GM13976 (cell line): ENCODE results near the gene LCP2.

Experiments
- DNase-seq: peaks from one replicate; pipeline ENCODE4 v3.0.0; 2012; ENCODE audit warnings: low spot score
- CTCF ChIP-seq: IDR thresholded peaks from 2 replicates; pipeline ENCODE4 v1.5.1; 2012; ENCODE audit warnings: borderline replicate concordance, mild to moderate bottlenecking; ENCODE audit not compliant: insufficient read depth; ENCODE audit errors: extremely low read depth, missing control alignments, control extremely low read depth
- in situ Hi-C: fragments of 300-500 bp; cut with MboI; formaldehyde crosslinking; loops from one replicate; pipeline ENCODE4 v1.12.0; 2022; ENCODE audit warnings: low sequenced_read_pairs, mixed read lengths, inconsistent platforms; ENCODE audit not compliant: unreplicated experiment

Gene LCP2

GRCh38 chr5:170306381-170306831, 8.8 kb upstream of the LCP2 start:
- TF ChIP-seq CTCF = no peak
- in situ Hi-C loops = no loop called here
- DNase-seq = no peak

- in situ Hi-C loops = no loop called here
- TF ChIP-seq CTCF = no peak
- DNase-seq = no peak
Measured at GRCh38 chr5:170305646-170306025, 8.1 kb upstream of the LCP2 start.

GRCh38 chr5:170305016-170305645, 7.6 kb upstream of the LCP2 start:
- no peak for TF ChIP-seq CTCF
- no peak for DNase-seq
- in situ Hi-C loops = no loop called here

GRCh38 chr5:170303549-170303948, 6.0 kb upstream of the LCP2 start:
- DNase-seq = no peak
- in situ Hi-C loops = no loop called here
- no peak for TF ChIP-seq CTCF

GRCh38 chr5:170302653-170303501, 5.3 kb upstream of the LCP2 start:
- in situ Hi-C loops = no loop called here
- DNase-seq = peak; percentile 89
- TF ChIP-seq CTCF = no peak

GRCh38 chr5:170301981-170302652, 4.5 kb upstream of the LCP2 start:
- TF ChIP-seq CTCF = no peak
- in situ Hi-C loops = no loop called here

More at GRCh38 chr5:170301981-170302652, 4.5 kb upstream of the LCP2 start:
- DNase-seq = no peak
